Measurements from ENCODE around the gene SLC25A10.

Gene SLC25A10

DNA sequence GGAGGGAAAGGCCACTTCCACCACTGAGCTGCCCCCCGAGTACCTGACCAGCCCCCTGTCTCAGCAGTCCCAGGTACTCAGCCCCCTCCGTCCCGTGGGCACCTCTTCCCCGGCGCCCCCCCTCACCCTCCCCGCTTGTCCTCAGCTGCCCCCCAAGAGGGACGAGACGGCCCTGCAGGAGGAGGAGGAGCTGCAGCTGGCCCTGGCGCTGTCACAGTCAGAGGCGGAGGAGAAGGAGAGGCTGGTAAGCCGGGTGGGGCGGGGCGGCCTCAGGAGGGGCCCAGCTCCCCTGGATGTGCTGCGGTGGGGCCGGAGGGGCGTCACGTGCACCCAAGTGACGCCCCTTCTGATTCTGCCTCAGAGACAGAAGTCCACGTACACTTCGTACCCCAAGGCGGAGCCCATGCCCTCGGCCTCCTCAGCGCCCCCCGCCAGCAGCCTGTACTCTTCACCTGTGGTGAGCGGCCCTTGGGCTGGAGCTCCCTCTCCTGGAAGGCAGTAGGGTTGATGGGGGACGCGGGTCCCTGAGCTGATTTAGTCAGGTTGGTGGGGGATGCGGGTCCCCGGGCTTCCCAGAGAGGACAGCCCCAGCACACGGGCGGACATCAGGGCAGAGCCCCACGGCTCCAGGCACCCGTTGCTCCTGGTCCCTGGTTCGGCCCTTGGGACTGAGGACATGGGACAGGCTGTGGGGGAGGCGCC lies 18.4 kb upstream of the SLC25A10 start:
- TF ChIP-seq, protein P1, sequence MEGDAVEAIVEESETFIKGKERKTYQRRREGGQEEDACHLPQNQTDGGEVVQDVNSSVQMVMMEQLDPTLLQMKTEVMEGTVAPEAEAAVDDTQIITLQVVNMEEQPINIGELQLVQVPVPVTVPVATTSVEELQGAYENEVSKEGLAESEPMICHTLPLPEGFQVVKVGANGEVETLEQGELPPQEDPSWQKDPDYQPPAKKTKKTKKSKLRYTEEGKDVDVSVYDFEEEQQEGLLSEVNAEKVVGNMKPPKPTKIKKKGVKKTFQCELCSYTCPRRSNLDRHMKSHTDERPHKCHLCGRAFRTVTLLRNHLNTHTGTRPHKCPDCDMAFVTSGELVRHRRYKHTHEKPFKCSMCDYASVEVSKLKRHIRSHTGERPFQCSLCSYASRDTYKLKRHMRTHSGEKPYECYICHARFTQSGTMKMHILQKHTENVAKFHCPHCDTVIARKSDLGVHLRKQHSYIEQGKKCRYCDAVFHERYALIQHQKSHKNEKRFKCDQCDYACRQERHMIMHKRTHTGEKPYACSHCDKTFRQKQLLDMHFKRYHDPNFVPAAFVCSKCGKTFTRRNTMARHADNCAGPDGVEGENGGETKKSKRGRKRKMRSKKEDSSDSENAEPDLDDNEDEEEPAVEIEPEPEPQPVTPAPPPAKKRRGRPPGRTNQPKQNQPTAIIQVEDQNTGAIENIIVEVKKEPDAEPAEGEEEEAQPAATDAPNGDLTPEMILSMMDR (IDR thresholded peaks at IDR 0.05; ENCODE audit: control insufficient read depth, extremely low read depth, insufficient read depth): 0 out of 2 replicates have a peak, but pooled peaks have one; percentile 7

DNA sequence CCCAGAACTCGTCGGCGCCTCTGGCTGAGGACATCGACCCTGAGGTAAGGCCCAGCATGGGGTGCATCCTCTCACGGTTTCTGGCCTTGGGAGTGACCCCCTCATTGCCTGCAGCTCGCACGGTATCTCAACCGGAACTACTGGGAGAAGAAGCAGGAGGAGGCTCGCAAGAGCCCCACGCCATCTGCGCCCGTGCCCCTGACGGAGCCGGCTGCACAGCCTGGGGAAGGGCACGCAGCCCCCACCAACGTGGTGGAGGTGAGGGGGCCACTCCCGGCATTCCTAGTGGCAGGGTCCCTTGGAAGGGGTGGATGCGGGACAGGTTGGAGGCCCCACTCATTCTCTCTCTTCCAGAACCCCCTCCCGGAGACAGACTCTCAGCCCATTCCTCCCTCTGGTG lies 17.3 kb upstream of the SLC25A10 start:
- TF ChIP-seq, protein P1 (IDR thresholded peaks at IDR 0.05; ENCODE audit: control insufficient read depth, extremely low read depth, insufficient read depth): no peak

More for the DNA sequence above, 18.4 kb upstream of the SLC25A10 start:
- H3K4me3 ChIP-seq (ENCODE audit: low read depth, low read length): no peak overlapping the region
- DNase-seq (ENCODE audit: low read depth): no peak

DNA sequence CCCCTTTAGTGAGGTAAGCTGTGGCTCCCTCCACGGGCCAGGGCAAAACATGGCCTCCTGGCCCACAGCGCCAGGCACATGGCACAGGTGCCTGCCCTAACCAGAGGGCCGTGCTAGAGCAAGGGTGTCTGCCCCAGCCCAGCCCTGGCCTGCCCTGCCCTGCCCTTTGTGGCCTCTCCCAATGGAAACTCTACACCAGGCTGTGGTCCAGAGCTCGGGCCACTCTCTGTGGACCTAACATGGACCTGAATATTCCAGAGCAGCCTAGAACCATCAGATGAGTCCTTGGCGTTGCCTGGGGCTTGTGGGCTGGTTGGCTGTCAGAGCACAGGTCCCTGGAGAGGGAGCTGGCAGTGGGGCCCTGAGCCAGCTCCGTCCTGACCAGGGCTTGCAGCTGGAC lies 16.9 kb upstream of the SLC25A10 start:
- no peak for DNase-seq (ENCODE audit: low read depth)
- H3K4me3 ChIP-seq (ENCODE audit: low read depth, low read length): no peak overlapping the region
- TF ChIP-seq, protein P1 (IDR thresholded peaks at IDR 0.05; ENCODE audit: control insufficient read depth, extremely low read depth, insufficient read depth): no peak

More for the DNA sequence above, 17.3 kb upstream of the SLC25A10 start:
- H3K4me3 ChIP-seq (ENCODE audit: low read depth, low read length): no peak overlapping the region
- DNase-seq (ENCODE audit: low read depth): no peak

DNA sequence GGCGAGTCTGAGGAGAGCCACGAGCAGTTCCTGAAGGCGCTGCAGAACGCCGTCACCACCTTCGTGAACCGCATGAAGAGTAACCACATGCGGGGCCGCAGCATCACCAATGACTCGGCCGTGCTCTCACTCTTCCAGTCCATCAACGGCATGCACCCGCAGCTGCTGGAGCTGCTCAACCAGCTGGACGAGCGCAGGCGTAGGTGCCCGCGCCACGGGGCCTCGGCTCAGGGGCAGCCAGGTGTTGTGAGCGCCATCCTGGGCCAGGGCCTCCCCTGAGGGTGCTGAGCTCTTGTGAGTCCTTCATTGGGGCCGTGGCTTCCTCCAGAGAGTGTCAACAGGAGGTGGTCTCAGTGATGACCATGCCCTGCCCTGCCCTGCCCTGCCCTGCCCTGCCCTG lies 16.3 kb upstream of the SLC25A10 start:
- TF ChIP-seq, protein P1 (IDR thresholded peaks at IDR 0.05; ENCODE audit: control insufficient read depth, extremely low read depth, insufficient read depth): no peak
- no peak overlapping the region for H3K4me3 ChIP-seq (ENCODE audit: low read depth, low read length)
- no peak for DNase-seq (ENCODE audit: low read depth)

DNA sequence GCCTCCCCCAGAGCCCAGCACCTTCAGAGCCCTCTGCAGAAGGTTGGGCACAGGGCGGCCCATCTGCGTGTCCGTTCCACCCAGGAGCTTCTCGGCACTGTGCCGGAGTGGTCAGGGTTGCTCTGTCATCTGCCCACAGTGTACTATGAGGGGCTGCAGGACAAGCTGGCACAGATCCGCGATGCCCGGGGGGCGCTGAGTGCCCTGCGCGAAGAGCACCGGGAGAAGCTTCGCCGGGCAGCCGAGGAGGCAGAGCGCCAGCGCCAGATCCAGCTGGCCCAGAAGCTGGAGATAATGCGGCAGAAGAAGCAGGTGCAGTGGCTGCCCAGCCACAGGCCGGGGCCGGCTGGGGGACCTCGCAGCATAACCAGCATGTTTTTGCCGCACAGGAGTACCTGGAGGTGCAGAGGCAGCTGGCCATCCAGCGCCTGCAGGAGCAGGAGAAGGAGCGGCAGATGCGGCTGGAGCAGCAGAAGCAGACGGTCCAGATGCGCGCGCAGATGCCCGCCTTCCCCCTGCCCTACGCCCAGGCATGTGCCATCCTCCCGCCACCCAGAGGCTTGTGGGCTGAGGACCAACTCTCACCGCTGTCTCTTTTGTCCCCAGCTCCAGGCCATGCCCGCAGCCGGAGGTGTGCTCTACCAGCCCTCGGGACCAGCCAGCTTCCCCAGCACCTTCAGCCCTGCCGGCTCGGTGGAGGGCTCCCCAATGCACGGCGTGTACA lies 15.7 kb upstream of the SLC25A10 start:
- TF ChIP-seq, protein P1 (IDR thresholded peaks at IDR 0.05; ENCODE audit: control insufficient read depth, extremely low read depth, insufficient read depth): no peak
- DNase-seq (ENCODE audit: low read depth): no peak

DNA sequence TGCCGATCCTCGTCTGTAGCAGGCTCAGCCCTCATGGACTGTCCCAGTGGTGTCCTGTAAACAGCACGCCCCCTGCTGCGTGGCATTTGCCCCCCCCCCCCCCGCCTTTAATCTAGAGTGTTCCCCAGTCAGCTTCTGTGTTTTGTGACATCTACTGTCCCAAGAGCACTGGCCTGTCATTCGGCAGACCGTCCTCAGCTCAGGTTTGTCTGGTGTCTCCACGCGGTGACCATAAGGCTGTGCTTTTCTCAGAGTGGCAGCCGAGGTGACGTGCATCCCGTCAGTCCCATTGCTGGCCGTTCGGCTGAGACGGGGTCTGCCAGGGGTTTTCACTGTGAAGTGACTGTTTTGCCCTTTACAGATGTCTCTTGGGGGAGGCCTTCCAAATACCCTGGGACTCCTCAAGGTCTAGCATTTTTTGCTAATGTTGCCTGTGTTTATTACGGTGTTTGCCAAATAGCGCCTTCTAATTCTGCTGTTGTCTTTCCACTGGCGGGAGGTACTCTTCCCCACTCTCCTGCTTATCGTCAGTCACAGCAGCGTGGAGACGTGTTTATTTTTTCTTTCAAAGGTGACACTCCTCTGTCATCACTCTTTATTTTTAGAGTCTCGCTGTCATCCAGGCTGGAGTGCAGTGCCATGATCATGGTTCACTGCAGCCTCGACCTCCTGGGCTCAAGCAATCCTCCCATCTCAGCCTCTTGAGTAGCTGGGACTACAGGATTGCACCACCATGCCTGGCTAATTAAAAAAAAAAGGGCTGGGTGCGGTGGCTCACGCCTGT lies 14.6 kb upstream of the SLC25A10 start:
- DNase-seq (ENCODE audit: low read depth): no peak
- no peak overlapping the region for H3K4me3 ChIP-seq (ENCODE audit: low read depth, low read length)
- TF ChIP-seq, protein P1 (IDR thresholded peaks at IDR 0.05; ENCODE audit: control insufficient read depth, extremely low read depth, insufficient read depth): no peak

More for the DNA sequence above, 15.7 kb upstream of the SLC25A10 start:
- H3K4me3 ChIP-seq (ENCODE audit: low read depth, low read length): no peak overlapping the region
